Naive B cell (primary cell): ENCODE results near the gene NPIPA7. TPM values are rescaled to one million over a fixed set of nuclear protein-coding genes. Genes with fewer than 3 reads are reported as not detected.
"Not testable (repeated sequence)": the region's sequence is repeated elsewhere in the genome, so short reads cannot be mapped to it uniquely, and the experiment has no call there.

ENCODE experiments used
- ATAC-seq, 2 donors: fragments of 150-1000 bp; cut with Tn5 transposase; 2 replicates each; pipeline ENCODE4 v1.10.0; 2021; ENCODE audit warnings: low read depth in 2 of 2, mild to moderate bottlenecking in 2 of 2, moderate library complexity in 2 of 2
- DNase-seq: peaks from one replicate; pipeline ENCODE4 v3.0.0; 2022
- H3K27ac Mint-ChIP-seq, 6 donors: one replicate each; pipeline ENCODE4 v1.8.0; 2020 to 2022; ENCODE audit warnings: mild to moderate bottlenecking in 6 of 6, mixed read lengths in 6 of 6, moderate library complexity in 5 of 6, inconsistent platforms in 2 of 6
- H3K27me3 Mint-ChIP-seq, 3 donors: one replicate each; pipeline ENCODE4 v1.8.0; 2021 to 2022; ENCODE audit warnings: mixed read lengths in 3 of 3, mild to moderate bottlenecking in 1 of 3
- H3K36me3 Mint-ChIP-seq, 2 donors: one replicate each; pipeline ENCODE4 v1.8.0; 2020 to 2022; ENCODE audit warnings: mixed read lengths in 2 of 2, inconsistent platforms in 1 of 2, mild to moderate bottlenecking in 1 of 2
- H3K4me1 Mint-ChIP-seq, 3 donors: one replicate each; pipeline ENCODE4 v1.8.0; 2020 to 2022; ENCODE audit warnings: mixed read lengths in 3 of 3, inconsistent platforms in 1 of 3, mild to moderate bottlenecking in 1 of 3, moderate library complexity in 1 of 3
- H3K4me3 Mint-ChIP-seq, 8 donors: one replicate each; pipeline ENCODE4 v1.8.0; 2020 to 2022; ENCODE audit warnings: mild to moderate bottlenecking in 8 of 8, mixed read lengths in 8 of 8, moderate library complexity in 8 of 8, inconsistent platforms in 2 of 8
- H3K9me3 Mint-ChIP-seq, 7 donors: one replicate each; pipeline ENCODE4 v1.8.0; 2020 to 2022; ENCODE audit warnings: mixed read lengths in 7 of 7, mild to moderate bottlenecking in 5 of 7, inconsistent platforms in 2 of 7, moderate library complexity in 1 of 7
- polyA plus RNA-seq, 6 donors: library from polyadenylated mRNA; unstranded; fragments of 300-500 nt; fragmentation: Illumina TruSeq; gene quantifications; one replicate each; pipeline ENCODE4 v1.2.3, GENCODE V29; 2021; ENCODE audit warnings: low read depth in 6 of 6

Gene NPIPA7
- polyA plus RNA-seq, 6 donors from 2014 or later = 0.98 TPM; not detected in 5

DNA sequence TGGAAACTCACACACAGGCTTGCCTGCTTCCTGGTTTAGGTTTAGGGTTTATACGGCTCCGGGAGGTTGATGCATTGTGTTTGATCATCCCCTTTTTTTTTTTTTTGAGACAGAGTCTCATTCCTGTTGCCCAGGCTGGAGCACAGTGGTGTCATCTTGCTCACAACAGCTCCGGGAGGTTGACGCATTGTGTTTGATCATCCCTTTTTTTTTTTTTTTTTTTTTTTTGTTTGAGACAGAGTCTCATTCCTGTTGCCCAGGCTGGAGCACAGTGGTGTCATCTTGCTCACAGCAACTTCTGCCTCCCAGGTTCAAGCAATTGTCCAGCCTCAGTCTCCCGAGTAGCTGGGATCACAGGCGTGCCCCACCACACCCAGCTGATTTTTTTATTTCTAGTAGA, 20.7 kb downstream of the NPIPA7 start:
- not testable (repeated sequence) for DNase-seq, H3K4me1 Mint-ChIP-seq, H3K27me3 Mint-ChIP-seq, H3K36me3 Mint-ChIP-seq, H3K4me3 Mint-ChIP-seq, H3K9me3 Mint-ChIP-seq, ATAC-seq, H3K27ac Mint-ChIP-seq

DNA sequence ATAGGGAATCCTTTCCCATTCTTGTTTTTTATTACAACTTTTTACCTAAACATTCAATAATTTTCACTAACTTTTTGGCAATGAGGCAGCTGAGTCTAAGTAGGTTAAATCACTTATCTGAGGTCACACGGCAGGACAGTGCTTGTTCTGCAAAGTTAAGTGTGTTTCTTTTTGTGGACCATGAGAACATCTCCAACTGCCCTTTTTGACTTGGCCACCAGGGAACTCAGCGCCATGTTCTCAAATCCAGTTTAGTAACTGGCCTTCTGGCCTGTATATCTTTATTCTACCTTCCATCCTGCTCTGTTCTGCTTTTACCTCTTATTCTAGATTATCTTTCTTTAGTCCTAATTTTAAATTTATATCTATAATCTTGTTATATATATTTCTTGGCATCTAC, 23.4 kb downstream of the NPIPA7 start:
- H3K9me3 Mint-ChIP-seq, H3K4me3 Mint-ChIP-seq, H3K27ac Mint-ChIP-seq, H3K27me3 Mint-ChIP-seq, DNase-seq, H3K4me1 Mint-ChIP-seq, ATAC-seq, H3K36me3 Mint-ChIP-seq: not testable (repeated sequence)

DNA sequence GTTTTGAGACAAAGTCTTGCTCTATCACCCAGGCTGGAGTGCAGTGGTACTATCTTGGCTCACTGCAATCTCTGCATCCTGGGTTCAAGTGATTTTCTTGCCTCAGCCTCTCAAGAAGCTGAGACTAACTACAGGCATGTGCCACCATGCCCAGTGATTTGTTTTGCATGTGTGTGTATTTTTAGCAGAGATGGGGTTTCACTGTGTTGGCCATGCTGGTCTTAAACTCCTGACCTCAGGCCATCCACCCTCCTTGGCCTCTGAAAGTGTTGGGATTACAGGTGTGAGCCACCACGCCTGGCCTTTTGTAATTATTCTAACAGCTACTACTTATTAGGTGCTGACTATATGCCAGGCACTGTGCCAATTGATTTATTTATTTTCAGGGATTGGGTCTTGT, 25.3 kb downstream of the NPIPA7 start:
- not testable (repeated sequence) for H3K4me1 Mint-ChIP-seq, H3K27ac Mint-ChIP-seq, DNase-seq, ATAC-seq, H3K9me3 Mint-ChIP-seq, H3K4me3 Mint-ChIP-seq, H3K27me3 Mint-ChIP-seq, H3K36me3 Mint-ChIP-seq

DNA sequence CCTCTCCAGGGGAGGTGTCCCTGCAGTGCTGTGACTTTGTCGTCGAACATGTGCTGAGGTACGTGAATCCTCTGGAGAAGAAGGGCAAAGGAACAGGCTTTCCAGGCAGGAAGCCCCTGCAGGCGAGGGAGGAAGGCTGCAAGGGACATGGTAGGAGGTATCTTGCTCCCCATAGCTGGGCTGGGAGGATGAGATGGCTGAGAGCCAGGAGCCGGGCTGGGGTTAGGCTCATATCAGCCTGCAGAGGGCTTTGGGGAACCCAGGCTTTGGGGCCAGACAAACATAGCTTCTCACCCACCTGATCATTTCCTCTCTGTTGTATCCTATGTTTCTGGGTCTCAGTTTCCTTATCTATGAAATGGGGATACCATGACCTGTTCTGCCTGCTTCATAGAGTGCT, 26.5 kb downstream of the NPIPA7 start:
- not testable (repeated sequence) for ATAC-seq, H3K4me1 Mint-ChIP-seq, H3K27me3 Mint-ChIP-seq, H3K36me3 Mint-ChIP-seq, H3K4me3 Mint-ChIP-seq, H3K27ac Mint-ChIP-seq, DNase-seq, H3K9me3 Mint-ChIP-seq

DNA sequence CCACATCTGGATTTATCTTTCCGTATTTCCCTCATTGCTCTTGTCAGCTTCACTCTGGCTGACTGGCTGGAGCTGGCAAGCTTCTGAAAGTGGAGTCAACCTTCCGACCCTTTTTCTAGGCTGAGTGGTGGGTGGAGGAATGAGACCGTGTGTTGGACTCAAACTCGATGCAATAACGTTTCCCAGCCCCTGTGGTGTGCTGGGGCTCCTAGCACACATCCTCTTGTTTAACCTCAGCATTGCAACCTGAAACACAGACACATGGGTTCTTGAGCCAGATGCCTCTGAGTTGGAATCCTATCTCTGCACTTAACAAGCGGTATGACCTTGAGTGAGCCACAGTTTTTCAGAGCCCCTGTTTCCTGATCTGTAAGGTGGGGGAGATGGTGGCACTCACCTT, 29.5 kb downstream of the NPIPA7 start:
- not testable (repeated sequence) for H3K4me3 Mint-ChIP-seq, H3K36me3 Mint-ChIP-seq, H3K27me3 Mint-ChIP-seq, DNase-seq, H3K4me1 Mint-ChIP-seq, H3K9me3 Mint-ChIP-seq, ATAC-seq, H3K27ac Mint-ChIP-seq

DNA sequence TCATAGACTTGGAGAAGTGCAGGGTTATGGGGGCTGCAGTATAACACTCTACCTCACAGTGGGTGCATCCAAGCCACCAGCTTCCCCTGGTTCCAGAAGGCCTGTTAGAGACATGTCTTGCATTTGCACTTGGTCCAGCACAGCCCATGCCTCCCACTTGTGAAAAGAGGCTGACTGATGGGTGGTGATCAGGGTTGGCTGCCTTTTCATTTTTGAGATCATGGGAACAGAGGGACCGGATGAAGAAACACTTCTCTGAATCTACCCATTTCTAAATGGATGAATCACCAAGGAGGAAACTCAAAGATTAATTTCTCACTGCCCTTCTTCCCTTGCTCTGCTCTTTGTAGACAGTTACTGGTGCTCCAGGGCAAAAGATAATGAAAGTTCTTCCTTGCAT, 34.8 kb downstream of the NPIPA7 start:
- H3K27me3 Mint-ChIP-seq, ATAC-seq, H3K4me3 Mint-ChIP-seq, H3K9me3 Mint-ChIP-seq, H3K4me1 Mint-ChIP-seq, H3K27ac Mint-ChIP-seq, DNase-seq, H3K36me3 Mint-ChIP-seq: not testable (repeated sequence)

DNA sequence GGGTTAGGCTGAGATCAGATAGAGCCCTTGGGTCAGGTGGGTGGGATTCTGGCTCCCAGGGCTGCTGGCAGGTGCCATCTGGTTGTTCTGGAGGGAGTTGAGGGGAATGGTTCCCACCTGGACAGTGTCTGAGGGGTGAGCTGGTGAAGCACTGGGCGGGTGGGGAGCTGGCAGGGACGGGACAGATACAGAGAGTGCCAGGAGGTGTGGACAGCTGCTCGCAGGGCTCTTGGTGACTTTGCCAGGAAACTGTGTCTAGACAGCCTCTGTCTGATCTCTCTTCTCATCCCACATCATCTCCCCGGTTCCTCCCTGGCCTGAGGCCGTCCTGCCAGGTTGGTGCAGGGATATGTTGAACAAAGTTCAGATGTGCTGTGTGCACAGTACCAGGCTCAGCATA, 38.1 kb downstream of the NPIPA7 start:
- H3K4me1 Mint-ChIP-seq, H3K4me3 Mint-ChIP-seq, DNase-seq, H3K9me3 Mint-ChIP-seq, ATAC-seq, H3K27me3 Mint-ChIP-seq, H3K36me3 Mint-ChIP-seq, H3K27ac Mint-ChIP-seq: not testable (repeated sequence)

DNA sequence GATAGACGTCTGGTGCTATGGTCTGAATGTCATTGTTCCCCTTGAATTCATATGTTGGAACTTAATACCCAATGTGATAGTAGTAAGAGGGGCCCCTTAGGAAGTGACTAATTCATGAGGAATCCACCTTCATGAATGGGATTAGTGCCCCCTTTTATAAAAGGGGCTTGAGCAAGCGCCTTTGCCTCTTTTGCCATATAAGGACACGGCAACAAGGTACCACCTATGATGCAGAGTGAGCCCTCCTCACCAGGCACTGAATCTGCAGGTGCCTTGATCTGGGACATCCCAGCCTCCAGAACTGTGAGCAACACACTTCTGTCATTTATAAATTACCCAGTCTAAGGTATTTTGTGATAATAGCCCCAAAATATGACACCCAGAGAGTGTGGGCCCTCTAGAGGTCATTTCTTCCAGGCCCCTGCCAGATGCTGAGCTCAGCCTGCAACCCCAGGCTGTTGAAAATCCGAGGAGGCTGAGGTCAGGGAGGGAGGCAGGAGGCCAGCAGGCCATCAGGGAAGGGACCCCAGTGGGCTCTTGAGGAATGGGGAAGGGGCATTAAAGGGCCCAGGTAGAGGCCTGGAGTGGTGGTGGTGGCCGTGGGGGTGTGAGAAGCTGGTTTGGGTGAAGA, 39.1 kb downstream of the NPIPA7 start:
- not testable (repeated sequence) for H3K4me3 Mint-ChIP-seq, H3K36me3 Mint-ChIP-seq, H3K9me3 Mint-ChIP-seq, ATAC-seq, DNase-seq, H3K4me1 Mint-ChIP-seq, H3K27me3 Mint-ChIP-seq, H3K27ac Mint-ChIP-seq

DNA sequence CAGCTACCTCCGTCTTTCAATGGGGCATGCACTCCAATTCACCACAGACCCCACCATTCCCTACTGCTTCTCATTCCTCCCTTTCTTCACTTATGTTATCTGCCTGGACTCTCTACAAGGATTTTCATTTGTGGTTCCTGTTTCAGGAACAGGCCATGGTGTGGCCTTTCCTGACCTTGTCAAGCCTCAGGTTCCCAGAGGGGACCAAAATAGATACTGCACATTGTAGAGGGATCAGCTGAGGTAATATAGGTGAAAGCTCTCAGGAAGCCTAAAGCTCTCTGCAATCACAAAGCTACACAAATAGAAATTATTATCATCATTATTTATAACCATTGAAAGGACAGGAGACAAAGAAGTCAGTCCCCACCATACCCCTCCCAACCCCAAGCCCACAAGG, 41.6 kb downstream of the NPIPA7 start:
- not testable (repeated sequence) for DNase-seq, H3K9me3 Mint-ChIP-seq, H3K4me3 Mint-ChIP-seq, H3K4me1 Mint-ChIP-seq, H3K27ac Mint-ChIP-seq, H3K27me3 Mint-ChIP-seq, H3K36me3 Mint-ChIP-seq, ATAC-seq

DNA sequence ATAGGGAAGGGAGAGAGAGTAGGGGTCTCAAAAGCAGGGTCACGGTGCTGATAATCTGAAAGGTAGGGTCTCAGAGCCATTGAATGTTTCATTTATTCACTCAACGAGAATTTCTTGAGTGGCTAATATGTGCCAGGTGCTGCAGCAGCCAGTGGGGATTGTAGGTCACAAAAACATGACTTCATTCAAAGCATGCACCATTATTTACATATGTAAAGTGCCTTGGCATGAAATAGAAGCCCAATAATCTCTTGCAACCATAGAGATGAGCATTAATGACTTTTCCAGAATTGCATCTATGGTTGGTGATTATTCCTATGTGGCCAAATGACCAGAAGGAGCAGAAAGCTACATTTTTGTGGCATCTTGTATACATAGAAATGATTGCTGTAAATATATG, 46.2 kb downstream of the NPIPA7 start:
- not testable (repeated sequence) for H3K27ac Mint-ChIP-seq, H3K4me1 Mint-ChIP-seq, H3K4me3 Mint-ChIP-seq, H3K27me3 Mint-ChIP-seq, H3K9me3 Mint-ChIP-seq, DNase-seq, ATAC-seq, H3K36me3 Mint-ChIP-seq

DNA sequence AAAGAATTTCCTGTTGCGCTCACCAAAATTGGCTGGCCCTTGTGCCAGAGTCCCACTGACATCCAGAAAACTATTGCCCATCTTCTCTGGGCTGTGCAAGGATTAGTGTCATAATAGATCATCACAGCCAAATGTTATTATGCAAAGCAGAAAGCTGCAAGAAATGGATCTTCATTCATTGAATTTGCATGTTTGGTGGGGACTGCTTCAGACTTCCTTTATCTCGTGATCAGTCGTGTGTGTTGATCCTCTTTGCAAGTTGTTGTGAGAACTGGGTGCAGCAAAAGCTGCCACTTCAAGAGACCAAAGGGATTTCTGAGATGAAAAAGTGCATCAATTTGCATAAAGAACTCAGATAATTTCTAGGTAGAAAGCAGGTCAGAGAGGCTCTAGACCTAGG, 52.2 kb downstream of the NPIPA7 start:
- H3K27ac Mint-ChIP-seq, H3K4me3 Mint-ChIP-seq, DNase-seq, H3K4me1 Mint-ChIP-seq, H3K36me3 Mint-ChIP-seq, H3K9me3 Mint-ChIP-seq, H3K27me3 Mint-ChIP-seq: not testable (repeated sequence)
- ATAC-seq = peak; percentile 75 to 80

DNA sequence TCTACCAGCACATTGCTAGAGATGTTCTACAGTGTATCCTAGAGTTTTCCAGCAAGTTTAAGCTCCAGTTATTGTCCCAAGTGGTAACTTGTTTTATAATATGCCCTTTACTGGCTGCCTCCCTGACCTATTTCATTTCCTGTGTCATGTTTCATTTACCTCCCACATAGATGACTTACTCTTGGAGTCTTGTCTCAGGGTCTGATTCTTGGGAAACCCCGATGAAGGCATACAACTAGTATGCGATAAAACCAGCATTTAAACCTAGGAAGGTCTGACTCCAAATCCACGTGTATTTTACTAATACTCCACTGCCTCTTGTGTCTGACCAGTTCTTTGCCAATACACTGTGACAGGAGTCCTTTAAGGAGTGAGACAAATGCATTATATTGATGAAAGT, 55.8 kb downstream of the NPIPA7 start:
- DNase-seq, H3K27me3 Mint-ChIP-seq, H3K4me1 Mint-ChIP-seq, ATAC-seq, H3K4me3 Mint-ChIP-seq, H3K36me3 Mint-ChIP-seq, H3K27ac Mint-ChIP-seq, H3K9me3 Mint-ChIP-seq: not testable (repeated sequence)

DNA sequence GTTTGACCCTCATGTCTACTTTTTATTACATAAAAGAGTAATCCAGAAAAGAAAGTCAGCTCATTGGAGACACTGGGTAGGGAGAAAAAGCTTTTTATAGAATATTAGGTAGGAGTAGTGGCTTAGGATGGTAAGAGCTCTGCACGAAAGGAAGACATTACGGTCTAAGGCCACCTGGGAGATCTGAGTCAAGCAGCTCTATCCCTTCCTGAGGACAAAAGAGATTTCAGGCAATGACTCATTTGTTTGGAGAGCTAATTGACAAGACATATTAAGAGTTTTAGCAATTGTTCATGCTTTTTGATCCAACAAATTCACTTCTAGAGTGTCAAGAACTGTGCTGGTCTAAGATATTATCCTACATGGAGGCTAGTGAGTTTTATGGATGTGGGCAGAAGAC, 62.5 kb downstream of the NPIPA7 start:
- DNase-seq = not testable (repeated sequence)

More for the DNA sequence above, 62.5 kb downstream of the NPIPA7 start:
- not testable (repeated sequence) for H3K27me3 Mint-ChIP-seq, H3K4me1 Mint-ChIP-seq, H3K9me3 Mint-ChIP-seq, ATAC-seq, H3K27ac Mint-ChIP-seq, H3K4me3 Mint-ChIP-seq, H3K36me3 Mint-ChIP-seq
